Loucy (cell line): Measurements from ENCODE around the gene SYT2.

Source experiments
- H2AFZ ChIP-seq: fragments of 200-600 bp; sonication (generic); 2 replicates; pipeline ENCODE4 v1.6.0; 2016; ENCODE audit warnings: antibody characterized with exemption, mild to moderate bottlenecking, low read length, moderate library complexity
- H3F3A ChIP-seq: fragments of 200-600 bp; 2 replicates; pipeline ENCODE4 v1.6.0; 2016; ENCODE audit warnings: antibody characterized with exemption, low read depth, mild to moderate bottlenecking
- H3K27me3 ChIP-seq: fragments of 200-600 bp; sonication (generic); 2 replicates; pipeline ENCODE4 v1.6.1; 2014; ENCODE audit warnings: low read length, mild to moderate bottlenecking; ENCODE audit not compliant: insufficient read depth, poor library complexity, severe bottlenecking
- H3K36me3 ChIP-seq: fragments of 200-600 bp; sonication (generic); 2 replicates; pipeline ENCODE4 v1.6.1; 2016; ENCODE audit warnings: low read length; ENCODE audit not compliant: insufficient read depth
- H3K4me1 ChIP-seq: fragments of 200-600 bp; sonication (generic); 2 replicates; pipeline ENCODE4 v1.5.1; 2014; ENCODE audit warnings: low read length, mild to moderate bottlenecking; ENCODE audit not compliant: insufficient read depth, poor library complexity, severe bottlenecking
- H3K4me2 ChIP-seq: fragments of 200-600 bp; sonication (generic); 2 replicates; pipeline ENCODE4 v1.6.0; 2014; ENCODE audit warnings: antibody characterized with exemption, low read length, low read depth, mild to moderate bottlenecking; ENCODE audit not compliant: poor library complexity, severe bottlenecking
- H3K4me3 ChIP-seq: fragments of 200-600 bp; sonication (generic); 2 replicates; pipeline ENCODE4 v1.5.1; 2014; ENCODE audit warnings: low read length, mild to moderate bottlenecking, mixed read lengths; ENCODE audit not compliant: poor library complexity, severe bottlenecking
- H3K79me2 ChIP-seq: fragments of 200-600 bp; sonication (generic); 2 replicates; pipeline ENCODE4 v1.6.1; 2014; ENCODE audit warnings: low read length; ENCODE audit not compliant: insufficient read depth
- H3K9ac ChIP-seq: fragments of 200-600 bp; sonication (generic); 2 replicates; pipeline ENCODE4 v1.6.0; 2014; ENCODE audit warnings: mild to moderate bottlenecking, low read depth, low read length, moderate library complexity; ENCODE audit not compliant: poor library complexity, severe bottlenecking
- H3K9me2 ChIP-seq: fragments of 200-600 bp; sonication (generic); replicated peaks from 2 replicates; pipeline ENCODE4 v1.6.1; 2016; ENCODE audit warnings: low read depth, low read length, mixed read lengths
- H3K9me3 ChIP-seq: fragments of 200-600 bp; sonication (generic); 2 replicates; pipeline ENCODE4 v1.6.1; 2014; ENCODE audit warnings: mild to moderate bottlenecking, antibody characterized with exemption, low read length, low read depth; ENCODE audit not compliant: insufficient read depth
- H4K20me1 ChIP-seq: fragments of 200-600 bp; sonication (generic); 2 replicates; pipeline ENCODE4 v1.6.0; 2014; ENCODE audit warnings: antibody characterized with exemption, low read length, mild to moderate bottlenecking; ENCODE audit not compliant: insufficient read depth, poor library complexity, severe bottlenecking
- EZH2phosphoT487 ChIP-seq: fragments of 200-600 bp; IDR thresholded peaks from 2 replicates; pipeline ENCODE4 v1.6.1; 2018; ENCODE audit warnings: antibody characterized with exemption, mild to moderate bottlenecking, moderate library complexity, borderline replicate concordance
- TF ChIP-seq, protein P1 (sequence below): fragments of 200-600 bp; sonication (generic); conservative IDR thresholded peaks from 2 replicates; pipeline ENCODE4 v1.5.1; 2014; ENCODE audit warnings: mild to moderate bottlenecking, antibody characterized with exemption, low read length

Gene SYT2

DNA sequence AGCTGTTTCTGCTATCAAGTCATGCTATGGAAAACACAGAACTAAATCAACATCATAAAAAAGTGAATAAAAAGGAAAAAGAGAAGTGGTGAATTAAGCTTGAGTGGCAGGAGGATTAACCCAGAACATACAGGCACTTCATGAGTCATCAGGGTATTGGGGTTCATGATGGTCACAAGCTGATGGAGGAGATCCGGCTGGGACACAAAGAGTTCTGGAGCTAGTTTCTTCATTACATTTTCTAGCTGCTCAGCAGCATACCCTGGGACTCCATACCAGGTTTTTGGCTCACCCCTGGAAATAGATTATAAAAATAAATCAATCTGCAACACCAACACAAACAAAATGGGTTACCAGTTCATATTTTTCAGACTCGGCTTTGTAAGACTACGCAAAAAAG lies 42.5 kb upstream of the SYT2 start:
- TF ChIP-seq EZH2phosphoT487, result no peak
- TF ChIP-seq, protein P1, sequence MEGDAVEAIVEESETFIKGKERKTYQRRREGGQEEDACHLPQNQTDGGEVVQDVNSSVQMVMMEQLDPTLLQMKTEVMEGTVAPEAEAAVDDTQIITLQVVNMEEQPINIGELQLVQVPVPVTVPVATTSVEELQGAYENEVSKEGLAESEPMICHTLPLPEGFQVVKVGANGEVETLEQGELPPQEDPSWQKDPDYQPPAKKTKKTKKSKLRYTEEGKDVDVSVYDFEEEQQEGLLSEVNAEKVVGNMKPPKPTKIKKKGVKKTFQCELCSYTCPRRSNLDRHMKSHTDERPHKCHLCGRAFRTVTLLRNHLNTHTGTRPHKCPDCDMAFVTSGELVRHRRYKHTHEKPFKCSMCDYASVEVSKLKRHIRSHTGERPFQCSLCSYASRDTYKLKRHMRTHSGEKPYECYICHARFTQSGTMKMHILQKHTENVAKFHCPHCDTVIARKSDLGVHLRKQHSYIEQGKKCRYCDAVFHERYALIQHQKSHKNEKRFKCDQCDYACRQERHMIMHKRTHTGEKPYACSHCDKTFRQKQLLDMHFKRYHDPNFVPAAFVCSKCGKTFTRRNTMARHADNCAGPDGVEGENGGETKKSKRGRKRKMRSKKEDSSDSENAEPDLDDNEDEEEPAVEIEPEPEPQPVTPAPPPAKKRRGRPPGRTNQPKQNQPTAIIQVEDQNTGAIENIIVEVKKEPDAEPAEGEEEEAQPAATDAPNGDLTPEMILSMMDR, result no peak

DNA sequence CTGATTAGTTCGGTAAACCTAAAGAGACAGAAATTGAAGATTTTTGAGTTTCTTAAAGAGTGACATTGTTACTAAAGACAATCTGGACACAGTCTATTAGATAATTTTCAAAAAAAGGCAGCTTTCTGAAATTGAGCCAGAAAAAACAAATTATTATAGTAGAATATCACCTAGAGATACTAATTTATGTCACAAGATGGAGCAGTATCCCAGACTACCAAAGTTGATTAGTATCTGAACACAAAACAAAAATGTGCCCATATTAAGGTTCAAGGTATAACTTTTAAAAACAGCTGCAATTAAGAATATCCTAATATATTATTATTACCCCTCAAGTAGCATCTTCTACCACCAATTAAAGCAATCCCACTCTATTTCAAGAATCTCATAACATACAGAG lies 40.5 kb upstream of the SYT2 start:
- Histone ChIP-seq H3F3A (no peaks in the 10 kb centered on the region), H3K27me3 (no peaks in the 10 kb centered on the region), H3K4me2 (no peak overlapping the region), H3K4me3 (no peak overlapping the region), H3K9me2 (no peaks in the 10 kb centered on the region), H4K20me1 (peaks cover 3% of the 10 kb centered on the region), H3K9me3 (no peaks in the 10 kb centered on the region), H2AFZ (no peak overlapping the region), H3K4me1 (no peaks in the 10 kb centered on the region), H3K36me3 (peaks cover 99% of the 10 kb centered on the region), H3K9ac (no peak overlapping the region), H3K79me2 (no peaks in the 10 kb centered on the region)
- TF ChIP-seq, protein P1, result peak; percentile 36; the same call in 1 of the 2 replicates
- no peak for TF ChIP-seq EZH2phosphoT487

More for the DNA sequence above, 42.5 kb upstream of the SYT2 start:
- H3K27me3 ChIP-seq, result no peaks in the 10 kb centered on the region
- peaks cover 100% of the 10 kb centered on the region for H3K36me3 ChIP-seq
- no peaks in the 10 kb centered on the region for H3K4me1 ChIP-seq
- H3K79me2 ChIP-seq, result no peaks in the 10 kb centered on the region
- H3K9me2 ChIP-seq, result no peaks in the 10 kb centered on the region
- H3K4me2 ChIP-seq, result no peak overlapping the region
- no peak overlapping the region for H3K9ac ChIP-seq
- no peak overlapping the region for H2AFZ ChIP-seq
- H3F3A ChIP-seq, result no peaks in the 10 kb centered on the region
- H4K20me1 ChIP-seq, result peaks cover 4% of the 10 kb centered on the region
- no peaks in the 10 kb centered on the region for H3K9me3 ChIP-seq
- H3K4me3 ChIP-seq, result no peak overlapping the region

DNA sequence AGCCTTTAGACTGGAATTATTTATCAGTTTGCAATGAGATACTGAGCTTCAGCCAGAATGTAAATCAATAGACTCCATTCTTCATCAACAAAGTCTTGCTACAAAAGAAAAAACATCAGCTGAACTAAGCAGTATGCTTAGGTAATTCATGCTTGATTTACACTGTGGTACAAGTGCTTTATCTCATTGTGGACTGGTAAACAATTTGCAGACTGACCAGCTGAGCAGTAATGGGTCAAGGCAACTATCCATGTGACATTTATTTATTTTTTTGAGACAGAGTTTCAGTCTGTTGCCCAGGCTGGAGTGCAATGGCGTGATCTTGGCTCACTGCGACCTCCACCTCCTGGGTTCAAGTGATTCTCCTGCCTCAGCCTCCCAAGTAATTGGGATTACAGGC lies 39.8 kb upstream of the SYT2 start:
- H3K9ac ChIP-seq, result no peak overlapping the region
- no peak overlapping the region for H3K4me3 ChIP-seq
- no peaks in the 10 kb centered on the region for H3K79me2 ChIP-seq
- no peaks in the 10 kb centered on the region for H3F3A ChIP-seq
- no peaks in the 10 kb centered on the region for H3K27me3 ChIP-seq
- no peaks in the 10 kb centered on the region for H3K9me3 ChIP-seq
- H3K9me2 ChIP-seq, result no peaks in the 10 kb centered on the region
- H2AFZ ChIP-seq, result no peak overlapping the region
- H3K36me3 ChIP-seq, result peaks cover 99% of the 10 kb centered on the region
- no peak for TF ChIP-seq EZH2phosphoT487
- TF ChIP-seq, protein P1, result no peak
- no peaks in the 10 kb centered on the region for H3K4me1 ChIP-seq
- H4K20me1 ChIP-seq, result peaks cover 3% of the 10 kb centered on the region
- no peak overlapping the region for H3K4me2 ChIP-seq
